Measurements from ENCODE around the gene IL6ST.

GRCh38 chr5:56003179-56003578 is 8.4 kb upstream of the IL6ST start:
- no peak for TF ChIP-seq POLR2A (IDR thresholded peaks at IDR 0.05)
- no peak for TF ChIP-seq CTCF (IDR thresholded peaks at IDR 0.05)

Data from adrenal gland (tissue), 5 donors.